Astrocyte (in vitro differentiated cells and primary cell): ENCODE measurements around the gene PTPRCAP.

Source experiments
- CTCF ChIP-seq: IDR thresholded peaks from 2 replicates; pipeline ENCODE4 v1.5.1; 2011; ENCODE audit warnings: low read depth, mild to moderate bottlenecking, inconsistent platforms, low read length, moderate library complexity; ENCODE audit not compliant: insufficient read depth
- EZH2 ChIP-seq: IDR thresholded peaks from 2 replicates; pipeline ENCODE4 v1.6.1; 2012; ENCODE audit warnings: mild to moderate bottlenecking, low read length, inconsistent platforms; ENCODE audit not compliant: insufficient read depth

GRCh38 chr11:67440229-67441097, 3.0 kb upstream of the PTPRCAP start:
- no peak for TF ChIP-seq CTCF
- TF ChIP-seq EZH2: no peak
